GM23248 (cell line): ENCODE data around the gene TPM2. TPM values are rescaled to one million over a fixed set of nuclear protein-coding genes. Genes with fewer than 3 reads are reported as not detected.
A peak's percentile ranks its signal among the peaks of the same experiment; 100 is the strongest.

Experiments used
- DNase-seq: peaks from one replicate; pipeline ENCODE4 v3.0.0-alpha.2; 2015
- H2AFZ ChIP-seq: fragments of 200-600 bp; sonication (generic); 2 replicates; pipeline ENCODE4 v1.6.1; 2016; ENCODE audit warnings: antibody characterized with exemption
- H3F3A ChIP-seq: fragments of 200-600 bp; sonication (generic); 2 replicates; pipeline ENCODE4 v1.6.1; 2016; ENCODE audit warnings: mild to moderate bottlenecking, antibody characterized with exemption, mixed run types; ENCODE audit not compliant: insufficient read depth
- H3K27ac ChIP-seq: fragments of 200-600 bp; sonication (generic); 2 replicates; pipeline ENCODE4 v1.5.1; 2016; ENCODE audit warnings: mild to moderate bottlenecking
- H3K27me3 ChIP-seq: fragments of 200-600 bp; sonication (generic); replicated peaks from 2 replicates; pipeline ENCODE4 v1.6.1; 2016; ENCODE audit warnings: mild to moderate bottlenecking; ENCODE audit not compliant: insufficient read depth
- H3K36me3 ChIP-seq: fragments of 200-600 bp; sonication (generic); 2 replicates; pipeline ENCODE4 v1.6.1; 2016; ENCODE audit warnings: low read depth, mild to moderate bottlenecking
- H3K4me1 ChIP-seq: fragments of 200-600 bp; sonication (generic); 2 replicates; pipeline ENCODE4 v1.6.1; 2016; ENCODE audit warnings: mild to moderate bottlenecking; ENCODE audit not compliant: insufficient read depth
- H3K4me2 ChIP-seq: fragments of 200-600 bp; sonication (generic); one replicate; pipeline ENCODE4 v1.6.1; 2016; ENCODE audit warnings: mild to moderate bottlenecking; ENCODE audit not compliant: unreplicated experiment
- H3K4me3 ChIP-seq: fragments of 200-600 bp; sonication (generic); 2 replicates; pipeline ENCODE4 v1.5.1; 2016; ENCODE audit warnings: mild to moderate bottlenecking
- H3K79me2 ChIP-seq: fragments of 200-600 bp; sonication (generic); 2 replicates; pipeline ENCODE4 v1.6.1; 2016; ENCODE audit warnings: mild to moderate bottlenecking; ENCODE audit not compliant: insufficient read depth
- H3K9ac ChIP-seq: fragments of 200-600 bp; sonication (generic); 2 replicates; pipeline ENCODE4 v1.6.1; 2016; ENCODE audit warnings: mild to moderate bottlenecking
- H3K9me2 ChIP-seq: fragments of 200-600 bp; sonication (generic); 2 replicates; pipeline ENCODE4 v1.6.1; 2016; ENCODE audit warnings: mixed run types, mild to moderate bottlenecking, moderate library complexity; ENCODE audit not compliant: insufficient read depth
- H3K9me3 ChIP-seq: fragments of 200-600 bp; sonication (generic); one replicate; pipeline ENCODE4 v1.6.1; 2017; ENCODE audit warnings: low read depth
- H4K20me1 ChIP-seq: fragments of 200-600 bp; sonication (generic); 2 replicates; pipeline ENCODE4 v1.6.0; 2016; ENCODE audit not compliant: insufficient read depth
- EZH2 ChIP-seq: fragments of 200-600 bp; sonication (generic); IDR thresholded peaks from 2 replicates; pipeline ENCODE4 v1.6.1; 2018; ENCODE audit warnings: antibody characterized with exemption, mild to moderate bottlenecking; ENCODE audit not compliant: insufficient read depth, poor library complexity, severe bottlenecking
- EZH2phosphoT487 ChIP-seq: fragments of 200-600 bp; sonication (generic); IDR thresholded peaks from 2 replicates; pipeline ENCODE4 v1.6.1; 2018; ENCODE audit warnings: antibody characterized with exemption, moderate library complexity, mild to moderate bottlenecking, low read depth; ENCODE audit not compliant: insufficient read depth
- WGBS, 2 experiments: methylation state at CpG; one replicate each; pipeline ENCODE4 v1.1.6; 2015 to 2017; ENCODE audit warnings: low lambda C conversion rate in 2 of 2, low coverage in 1 of 2; ENCODE audit errors: missing lambda C conversion rate in 2 of 2; 5-methylcytosine and 5-hydroxymethylcytosine counted together
- in situ Hi-C: fragments of 300-500 bp; cut with MboI; formaldehyde crosslinking; loops from 2 replicates; pipeline ENCODE4 v1.15.0; 2020
- polyA plus RNA-seq: library from polyadenylated mRNA; unstranded; fragments of >200 nt; fragmentation: Nextera tagmentation; extraction: Ambion mirVana; gene quantifications from 2 replicates; pipeline ENCODE4 v1.2.1, GENCODE V29; 2016
- total RNA-seq: library from RNA; depleted of rRNA; stranded (reverse); fragments of >200 nt; shearing (Covaris generic); gene quantifications from 2 replicates; pipeline ENCODE4 v1.2.3, GENCODE V29; 2014

TPM2 gene
- total and polyA plus RNA-seq, 2 experiments from 2014 or later, result 1,625 to 3,527 TPM

- peak overlapping the region; percentile 89 for H3K27ac ChIP-seq
- H4K20me1 ChIP-seq, result no peaks in the 10 kb centered on the region
- H3K36me3 ChIP-seq, result peaks cover 22% of the 10 kb centered on the region
- H3K4me2 ChIP-seq, result peak overlapping the region; percentile 100
- H3K4me3 ChIP-seq, result peak overlapping the region; percentile 96
- TF ChIP-seq EZH2 (no peak), EZH2phosphoT487 (no peak)
- no peaks in the 10 kb centered on the region for H3K27me3 ChIP-seq
- peaks cover 48% of the 10 kb centered on the region for H3K4me1 ChIP-seq
- no peaks in the 10 kb centered on the region for H3K9me3 ChIP-seq
- no peak overlapping the region for H2AFZ ChIP-seq
- peaks cover 88% of the 10 kb centered on the region for H3K79me2 ChIP-seq
- WGBS, 2 experiments, result 0 to 1% methylated on average over 29 to 43 of the region's 47 CpGs
- no peak for DNase-seq
- H3F3A ChIP-seq, result peaks cover 78% of the 10 kb centered on the region
- H3K9me2 ChIP-seq, result no peaks in the 10 kb centered on the region
- H3K9ac ChIP-seq, result peak overlapping the region; percentile 95
- in situ Hi-C loops, result no loop called here
These were observed 41.9 kb upstream of the TPM2 start for GRCh38 chr9:35731415-35732184.

- H3K27ac ChIP-seq, result peak overlapping the region; percentile 89
- H3K79me2 ChIP-seq, result peaks cover 89% of the 10 kb centered on the region
- TF ChIP-seq EZH2phosphoT487 (no peak), EZH2 (no peak)
These were observed 40.7 kb upstream of the TPM2 start for GRCh38 chr9:35730486-35730854.

GRCh38 chr9:35729700-35730485 is 40.2 kb upstream of the TPM2 start:
- Histone ChIP-seq H3K27ac (peak overlapping the region; percentile 89), H3K9me3 (no peaks in the 10 kb centered on the region), H3F3A (peaks cover 68% of the 10 kb centered on the region), H2AFZ (no peak overlapping the region), H3K9me2 (no peaks in the 10 kb centered on the region), H3K4me3 (peak overlapping the region; percentile 96), H3K79me2 (peaks cover 89% of the 10 kb centered on the region), H3K9ac (peak overlapping the region; percentile 95), H3K27me3 (no peaks in the 10 kb centered on the region), H3K4me2 (peak overlapping the region; percentile 100), H3K4me1 (peaks cover 51% of the 10 kb centered on the region), H4K20me1 (no peaks in the 10 kb centered on the region), H3K36me3 (peaks cover 13% of the 10 kb centered on the region)
- in situ Hi-C loops, result no loop called here
- whole genome bisulfite sequencing, 2 experiments, result 0 to 1% methylated on average over 6 of the region's 6 CpGs
- TF ChIP-seq EZH2phosphoT487, result no peak
- TF ChIP-seq EZH2, result no peak
- DNase-seq, result peak; percentile 94

More at GRCh38 chr9:35730486-35730854, 40.7 kb upstream of the TPM2 start:
- no peak overlapping the region for H2AFZ ChIP-seq
- peaks cover 72% of the 10 kb centered on the region for H3F3A ChIP-seq
- WGBS, 2 experiments, result 51 to 54% methylated on average over 2 of the region's 2 CpGs
- H3K9me2 ChIP-seq, result no peaks in the 10 kb centered on the region
- peak overlapping the region; percentile 96 for H3K4me3 ChIP-seq
- in situ Hi-C loops, result no loop called here
- no peak for DNase-seq
- H4K20me1 ChIP-seq, result no peaks in the 10 kb centered on the region
- peak overlapping the region; percentile 100 for H3K4me2 ChIP-seq
- peaks cover 51% of the 10 kb centered on the region for H3K4me1 ChIP-seq
- H3K27me3 ChIP-seq, result no peaks in the 10 kb centered on the region
- no peaks in the 10 kb centered on the region for H3K9me3 ChIP-seq
- H3K9ac ChIP-seq, result peak overlapping the region; percentile 95
- H3K36me3 ChIP-seq, result peaks cover 15% of the 10 kb centered on the region

GRCh38 chr9:35729101-35729500 is 39.4 kb upstream of the TPM2 start:
- Histone ChIP-seq H3K9ac (peak overlapping the region; percentile 95), H3K79me2 (peaks cover 89% of the 10 kb centered on the region), H3K27me3 (no peaks in the 10 kb centered on the region), H3K4me1 (peaks cover 45% of the 10 kb centered on the region), H3K27ac (peak overlapping the region; percentile 89), H2AFZ (no peak overlapping the region), H3K36me3 (peaks cover 15% of the 10 kb centered on the region), H3K4me3 (peak overlapping the region; percentile 96), H3K9me3 (no peaks in the 10 kb centered on the region), H3K9me2 (no peaks in the 10 kb centered on the region), H3F3A (peaks cover 65% of the 10 kb centered on the region), H3K4me2 (peak overlapping the region; percentile 100), H4K20me1 (no peaks in the 10 kb centered on the region)
- peak; percentile 39 for DNase-seq
- in situ Hi-C loops, result no loop called here
- 26 to 27% methylated on average over 3 of the region's 3 CpGs for WGBS, 2 experiments
- no peak for TF ChIP-seq EZH2
